ENCODE results near the gene HTRA1.

Gene HTRA1

GRCh38 chr10:122495406-122496340, 34.3 kb downstream of the HTRA1 start:
- no peak for DNase-seq (ENCODE audit: low spot score)

GRCh38 chr10:122497241-122497640, 35.9 kb downstream of the HTRA1 start:
- no peak for DNase-seq (ENCODE audit: low spot score)

GRCh38 chr10:122498521-122498920, 37.2 kb downstream of the HTRA1 start:
- DNase-seq (ENCODE audit: low spot score), result no peak

- DNase-seq (ENCODE audit: low spot score), result no peak
Measured at GRCh38 chr10:122499012-122499411, 37.7 kb downstream of the HTRA1 start.

GRCh38 chr10:122499491-122499941, 38.2 kb downstream of the HTRA1 start:
- no peak for DNase-seq (ENCODE audit: low spot score)

GRCh38 chr10:122500194-122500593, 38.8 kb downstream of the HTRA1 start:
- no peak for DNase-seq (ENCODE audit: low spot score)

GRCh38 chr10:122500726-122501125, 39.4 kb downstream of the HTRA1 start:
- no peak for DNase-seq (ENCODE audit: low spot score)

- DNase-seq (ENCODE audit: low spot score), result no peak
Measured at GRCh38 chr10:122503012-122503411, 41.7 kb downstream of the HTRA1 start.

GRCh38 chr10:122503886-122504609, 42.7 kb downstream of the HTRA1 start:
- no peak for DNase-seq (ENCODE audit: low spot score)

- no peak for DNase-seq (ENCODE audit: low spot score)
Measured at GRCh38 chr10:122504610-122504950, 43.2 kb downstream of the HTRA1 start.

GRCh38 chr10:122505011-122505410, 43.7 kb downstream of the HTRA1 start:
- DNase-seq (ENCODE audit: low spot score), result no peak

- DNase-seq (ENCODE audit: low spot score), result no peak
Measured at GRCh38 chr10:122505885-122506645, 44.7 kb downstream of the HTRA1 start.

GRCh38 chr10:122507616-122508015, 46.3 kb downstream of the HTRA1 start:
- DNase-seq (ENCODE audit: low spot score), result no peak

GRCh38 chr10:122508021-122508420, 46.7 kb downstream of the HTRA1 start:
- DNase-seq (ENCODE audit: low spot score), result no peak

- no peak for DNase-seq (ENCODE audit: low spot score)
Measured at GRCh38 chr10:122509323-122509722, 48.0 kb downstream of the HTRA1 start.

GRCh38 chr10:122510326-122510725, 49.0 kb downstream of the HTRA1 start:
- DNase-seq (ENCODE audit: low spot score), result no peak

GRCh38 chr10:122510736-122511135, 49.4 kb downstream of the HTRA1 start:
- no peak for DNase-seq (ENCODE audit: low spot score)

GRCh38 chr10:122513053-122513452, 51.7 kb downstream of the HTRA1 start:
- DNase-seq (ENCODE audit: low spot score), result no peak

GRCh38 chr10:122514045-122514840, 52.9 kb downstream of the HTRA1 start:
- no peak for DNase-seq (ENCODE audit: low spot score)

- no peak for DNase-seq (ENCODE audit: low spot score)
Measured at GRCh38 chr10:122515022-122515424, 53.7 kb downstream of the HTRA1 start.

- DNase-seq (ENCODE audit: low spot score), result no peak
Measured at GRCh38 chr10:122515588-122516231, 54.4 kb downstream of the HTRA1 start.

Data from hematopoietic multipotent progenitor cell treated with erythropoietin and hydrocortisone succinate and interleukin-3 and kit ligand, for 17 days (in vitro differentiated cells).